PC-3 (cell line): Measurements from ENCODE around the gene ZFPM1.

ENCODE experiments used
- CTCF ChIP-seq: fragments of 300-600 bp; sonication (generic); conservative IDR thresholded peaks from 2 replicates; pipeline ENCODE4 v1.5.1; 2017; ENCODE audit warnings: antibody characterized with exemption, low read depth, mild to moderate bottlenecking, low read length
- EZH2 ChIP-seq: fragments of 300-600 bp; sonication (generic); IDR thresholded peaks from one replicate; pipeline ENCODE4 v1.6.1; 2017; ENCODE audit warnings: antibody characterized with exemption, mild to moderate bottlenecking, low read length; ENCODE audit not compliant: unreplicated experiment

GRCh38 chr16:88413631-88414030 is 39.4 kb upstream of the ZFPM1 start:
- TF ChIP-seq CTCF: no peak
- TF ChIP-seq EZH2: no peak
